Ascending aorta (tissue), 2 donors: Measurements from ENCODE around the gene SCGB1D4. TPM values are rescaled to one million over a fixed set of nuclear protein-coding genes. Genes with fewer than 3 reads are reported as not detected.

ENCODE experiments used
- DNase-seq, 2 donors: peaks; one replicate each; pipeline ENCODE4 v3.0.0-alpha.2; 2019; ENCODE audit warnings: low spot score in 2 of 2
- H3K27ac ChIP-seq, 2 donors: fragments of 200-600 bp; sonication (generic); one replicate each; pipeline ENCODE4 v1.5.1; 2016 to 2017; ENCODE audit warnings: mild to moderate bottlenecking in 1 of 2
- H3K27me3 ChIP-seq: fragments of 200-600 bp; sonication (generic); one replicate; pipeline ENCODE4 v1.5.1; 2017
- H3K36me3 ChIP-seq, 2 donors: fragments of 200-600 bp; sonication (generic); one replicate each; pipeline ENCODE4 v1.5.1; 2016
- H3K4me1 ChIP-seq, 2 donors: fragments of 200-600 bp; sonication (generic); one replicate each; pipeline ENCODE4 v1.5.1; 2016 to 2017; ENCODE audit warnings: mild to moderate bottlenecking in 1 of 2
- H3K4me3 ChIP-seq, 2 donors: fragments of 200-600 bp; sonication (generic); one replicate each; pipeline ENCODE4 v1.5.1; 2016 to 2017; ENCODE audit warnings: mild to moderate bottlenecking in 1 of 2
- H3K9me3 ChIP-seq, 2 donors: fragments of 200-600 bp; sonication (generic); one replicate each; pipeline ENCODE4 v1.5.1; 2016
- intact Hi-C: fragments of 100-400 bp; cut with DNase I; formaldehyde crosslinking; loops from one replicate; pipeline ENCODE4 v1.15.1; 2023
- total RNA-seq: library from RNA; depleted of rRNA; stranded (reverse); fragments of >200 nt; gene quantifications from one replicate; pipeline ENCODE4 v1.1.0, GENCODE V29; 2016
- TF ChIP-seq, protein P1 (sequence below), 3 experiments: fragments of 200-600 bp in 2 of 3; fragments of 450-650 bp in 1 of 3; sonication (generic) in 2 of 3; IDR thresholded peaks; one replicate each; pipeline ENCODE4 v1.5.1; 2016 to 2019; ENCODE audit warnings: antibody characterized with exemption in 3 of 3, mild to moderate bottlenecking in 1 of 3, moderate library complexity in 1 of 3

The SCGB1D4 gene
- total RNA-seq, 1 donor from 2014 or later: not detected

DNA sequence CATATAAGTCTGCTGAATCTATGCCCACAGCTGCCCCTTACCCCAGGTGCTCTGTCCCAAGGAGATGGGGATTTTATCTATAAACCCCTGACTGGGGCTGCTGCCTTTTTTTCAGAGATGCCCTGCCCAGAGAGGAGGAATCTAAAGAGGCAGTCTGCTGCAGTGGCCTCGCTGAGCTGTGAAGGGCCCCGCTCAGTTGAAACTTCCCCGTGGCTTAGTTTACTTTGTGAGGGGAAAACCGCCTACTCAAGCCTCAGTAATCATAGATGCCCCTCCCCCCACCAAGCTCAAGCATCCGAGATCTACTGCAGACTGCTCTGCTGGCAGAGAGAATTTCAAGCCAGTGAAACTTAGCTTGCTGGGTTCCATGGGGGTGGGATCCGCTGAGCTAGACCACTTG lies 7.4 kb upstream of the SCGB1D4 start:
- intact Hi-C loops: no loop called here
- TF ChIP-seq, protein P1, sequence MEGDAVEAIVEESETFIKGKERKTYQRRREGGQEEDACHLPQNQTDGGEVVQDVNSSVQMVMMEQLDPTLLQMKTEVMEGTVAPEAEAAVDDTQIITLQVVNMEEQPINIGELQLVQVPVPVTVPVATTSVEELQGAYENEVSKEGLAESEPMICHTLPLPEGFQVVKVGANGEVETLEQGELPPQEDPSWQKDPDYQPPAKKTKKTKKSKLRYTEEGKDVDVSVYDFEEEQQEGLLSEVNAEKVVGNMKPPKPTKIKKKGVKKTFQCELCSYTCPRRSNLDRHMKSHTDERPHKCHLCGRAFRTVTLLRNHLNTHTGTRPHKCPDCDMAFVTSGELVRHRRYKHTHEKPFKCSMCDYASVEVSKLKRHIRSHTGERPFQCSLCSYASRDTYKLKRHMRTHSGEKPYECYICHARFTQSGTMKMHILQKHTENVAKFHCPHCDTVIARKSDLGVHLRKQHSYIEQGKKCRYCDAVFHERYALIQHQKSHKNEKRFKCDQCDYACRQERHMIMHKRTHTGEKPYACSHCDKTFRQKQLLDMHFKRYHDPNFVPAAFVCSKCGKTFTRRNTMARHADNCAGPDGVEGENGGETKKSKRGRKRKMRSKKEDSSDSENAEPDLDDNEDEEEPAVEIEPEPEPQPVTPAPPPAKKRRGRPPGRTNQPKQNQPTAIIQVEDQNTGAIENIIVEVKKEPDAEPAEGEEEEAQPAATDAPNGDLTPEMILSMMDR (IDR thresholded peaks at IDR 0.05): no peak
- DNase-seq: no peak

DNA sequence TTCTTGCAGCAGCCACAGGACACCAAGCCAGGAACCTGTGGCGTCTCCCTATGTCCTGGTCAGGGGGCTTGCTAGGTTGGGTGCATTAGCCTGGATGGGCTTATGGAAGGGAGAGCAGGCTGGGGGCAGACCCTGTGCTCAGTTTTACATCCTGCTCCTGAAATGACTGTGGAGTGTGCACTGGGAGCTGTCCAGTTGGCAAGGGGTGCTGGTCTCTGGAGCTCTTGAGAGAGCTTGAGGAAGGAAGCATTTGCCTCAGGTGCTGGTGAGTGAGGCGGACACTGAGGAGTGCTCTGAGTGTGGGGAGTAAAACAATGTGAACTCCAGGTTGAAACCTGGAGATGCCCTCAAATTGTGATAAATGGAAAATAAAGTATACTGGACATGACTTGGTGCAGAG lies 3.4 kb downstream of the SCGB1D4 start:
- DNase-seq: no peak
- intact Hi-C loops: no loop called here
- H3K27ac ChIP-seq: no peak overlapping the region
- no peaks in the 10 kb centered on the region for H3K27me3 ChIP-seq
- H3K4me3 ChIP-seq: no peak overlapping the region
- no peaks in the 10 kb centered on the region for H3K4me1 ChIP-seq
- H3K36me3 ChIP-seq: no peaks in the 10 kb centered on the region
- TF ChIP-seq, protein P1 (IDR thresholded peaks at IDR 0.05): no peak
- H3K9me3 ChIP-seq: no peaks in the 10 kb centered on the region

More for the DNA sequence above, 7.4 kb upstream of the SCGB1D4 start:
- no peaks in the 10 kb centered on the region for H3K27me3 ChIP-seq
- no peak overlapping the region for H3K27ac ChIP-seq
- H3K4me1 ChIP-seq: no peaks in the 10 kb centered on the region
- no peaks in the 10 kb centered on the region for H3K9me3 ChIP-seq
- no peak overlapping the region for H3K4me3 ChIP-seq
- no peaks in the 10 kb centered on the region for H3K36me3 ChIP-seq

DNA sequence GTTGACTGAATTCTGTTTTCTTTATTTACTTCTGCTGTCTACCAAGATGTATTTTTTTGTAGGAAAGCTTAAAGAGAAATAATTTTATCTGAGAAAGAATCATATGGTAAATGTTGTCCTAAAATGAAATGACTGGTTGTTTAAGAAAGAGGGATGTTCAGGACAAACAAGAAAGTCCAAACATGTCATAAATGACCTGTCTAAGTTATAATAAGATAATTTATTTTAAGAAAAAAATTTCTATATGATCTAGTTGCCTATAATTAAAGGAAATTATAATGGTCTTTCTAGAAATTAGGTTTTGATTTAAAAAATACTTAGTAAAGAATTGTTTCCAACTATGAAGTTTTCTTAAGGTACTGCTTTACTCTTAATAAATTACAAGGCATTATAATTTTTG lies 18.4 kb downstream of the SCGB1D4 start:
- no peaks in the 10 kb centered on the region for H3K27me3 ChIP-seq
- no peak overlapping the region for H3K4me3 ChIP-seq
- no peaks in the 10 kb centered on the region for H3K9me3 ChIP-seq
- H3K27ac ChIP-seq: no peak overlapping the region
- TF ChIP-seq, protein P1 (IDR thresholded peaks at IDR 0.05): no peak
- no peaks in the 10 kb centered on the region for H3K36me3 ChIP-seq
- no peak for DNase-seq
- H3K4me1 ChIP-seq: no peaks in the 10 kb centered on the region
- intact Hi-C loops: no loop called here

DNA sequence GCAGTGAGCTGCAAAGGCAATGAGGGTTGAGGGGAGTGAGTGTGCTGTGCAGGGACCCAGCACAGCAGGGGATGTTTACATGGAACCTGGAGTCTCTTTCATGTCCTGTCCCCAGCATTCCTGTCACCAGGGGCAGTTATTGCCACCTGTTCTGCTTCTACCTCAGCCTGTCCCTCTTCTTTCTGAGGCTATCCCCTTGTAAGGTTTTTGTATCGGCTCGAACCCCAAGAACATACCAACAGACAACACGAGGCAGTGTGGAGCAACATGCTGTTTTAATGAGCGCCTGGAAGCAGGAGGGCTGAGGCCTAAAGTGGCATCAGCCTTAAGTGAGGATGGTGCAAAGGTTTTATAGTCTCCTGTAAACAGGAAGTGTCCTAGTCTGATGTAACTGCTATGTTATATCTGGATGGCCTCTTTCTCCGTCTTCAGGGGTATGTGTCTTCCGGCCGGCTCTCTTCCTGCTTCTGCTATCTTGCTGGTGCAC lies 25.0 kb downstream of the SCGB1D4 start:
- Histone ChIP-seq H3K4me1 (no peaks in the 10 kb centered on the region), H3K27me3 (no peaks in the 10 kb centered on the region), H3K4me3 (no peak overlapping the region), H3K36me3 (no peaks in the 10 kb centered on the region), H3K9me3 (no peaks in the 10 kb centered on the region), H3K27ac (no peak overlapping the region)
- intact Hi-C loops: no loop called here
- DNase-seq: no peak
- TF ChIP-seq, protein P1 (IDR thresholded peaks at IDR 0.05): no peak

DNA sequence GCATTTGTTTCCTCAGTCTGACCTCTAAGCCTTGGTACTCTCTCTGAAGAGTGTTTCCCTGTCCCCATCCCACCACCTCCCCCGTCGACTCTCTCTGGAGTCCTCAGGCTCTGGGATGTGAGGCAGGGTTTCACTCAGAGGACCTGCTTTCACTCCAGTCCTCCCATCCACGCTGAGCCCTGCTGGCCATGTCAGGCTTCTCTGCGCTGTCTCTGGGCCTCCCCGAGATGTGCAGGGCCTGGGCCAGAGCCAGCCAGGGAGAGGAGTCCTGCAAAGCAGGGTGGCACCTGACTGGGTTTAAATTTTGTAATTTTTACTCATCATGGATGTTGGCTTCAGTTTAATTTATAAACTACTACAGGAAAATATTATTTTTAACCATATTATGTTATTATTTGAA lies 25.6 kb downstream of the SCGB1D4 start:
- H3K4me1 ChIP-seq: no peaks in the 10 kb centered on the region
- no peaks in the 10 kb centered on the region for H3K36me3 ChIP-seq
- no peak overlapping the region for H3K27ac ChIP-seq
- TF ChIP-seq, protein P1 (IDR thresholded peaks at IDR 0.05): no peak
- no peak overlapping the region for H3K4me3 ChIP-seq
- no peak for DNase-seq
- H3K9me3 ChIP-seq: no peaks in the 10 kb centered on the region
- intact Hi-C loops: no loop called here
- no peaks in the 10 kb centered on the region for H3K27me3 ChIP-seq
